DOHH2 (cell line): ENCODE data around the gene SYT1.

Experiments used
- EZH2phosphoT487 ChIP-seq: fragments of 200-600 bp; sonication (generic); IDR thresholded peaks from 2 replicates; pipeline ENCODE4 v1.6.1; 2017; ENCODE audit warnings: borderline replicate concordance, mild to moderate bottlenecking, antibody characterized with exemption, low read length, moderate library complexity, mixed read lengths
- TF ChIP-seq, protein P1 (sequence below): fragments of 200-600 bp; sonication (generic); IDR thresholded peaks from one replicate; pipeline ENCODE4 v1.5.1; 2014; ENCODE audit warnings: antibody characterized with exemption, mild to moderate bottlenecking, low read depth, low read length; ENCODE audit not compliant: poor library complexity, severe bottlenecking

DNA sequence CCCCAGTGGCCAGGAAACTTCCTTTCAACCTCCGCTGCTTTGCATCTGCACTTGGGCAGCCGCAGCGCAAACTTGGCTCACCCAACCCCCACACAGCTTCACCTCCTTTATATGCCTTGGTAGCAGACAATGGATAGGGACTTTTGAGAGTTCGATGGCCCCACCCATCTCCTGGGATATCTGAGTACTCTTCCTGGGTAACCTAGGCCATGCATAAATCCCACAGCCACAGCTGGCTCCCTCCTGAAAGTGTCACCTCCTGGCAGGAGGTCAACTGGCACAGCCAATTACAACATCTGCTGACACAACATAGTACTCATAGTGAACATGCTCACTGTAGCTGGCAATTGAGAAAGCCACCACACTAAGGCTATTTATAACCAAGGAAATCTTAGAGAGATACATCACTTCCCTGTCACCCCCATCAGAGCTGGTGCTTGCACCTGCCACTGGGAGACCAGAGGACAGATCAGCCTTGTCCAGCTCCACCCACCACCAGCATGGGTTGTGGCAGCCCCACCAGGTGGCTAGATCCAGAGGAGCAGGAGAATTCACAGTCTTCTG lies 410.0 kb downstream of the SYT1 start:
- no peak for TF ChIP-seq EZH2phosphoT487
- TF ChIP-seq, protein P1, sequence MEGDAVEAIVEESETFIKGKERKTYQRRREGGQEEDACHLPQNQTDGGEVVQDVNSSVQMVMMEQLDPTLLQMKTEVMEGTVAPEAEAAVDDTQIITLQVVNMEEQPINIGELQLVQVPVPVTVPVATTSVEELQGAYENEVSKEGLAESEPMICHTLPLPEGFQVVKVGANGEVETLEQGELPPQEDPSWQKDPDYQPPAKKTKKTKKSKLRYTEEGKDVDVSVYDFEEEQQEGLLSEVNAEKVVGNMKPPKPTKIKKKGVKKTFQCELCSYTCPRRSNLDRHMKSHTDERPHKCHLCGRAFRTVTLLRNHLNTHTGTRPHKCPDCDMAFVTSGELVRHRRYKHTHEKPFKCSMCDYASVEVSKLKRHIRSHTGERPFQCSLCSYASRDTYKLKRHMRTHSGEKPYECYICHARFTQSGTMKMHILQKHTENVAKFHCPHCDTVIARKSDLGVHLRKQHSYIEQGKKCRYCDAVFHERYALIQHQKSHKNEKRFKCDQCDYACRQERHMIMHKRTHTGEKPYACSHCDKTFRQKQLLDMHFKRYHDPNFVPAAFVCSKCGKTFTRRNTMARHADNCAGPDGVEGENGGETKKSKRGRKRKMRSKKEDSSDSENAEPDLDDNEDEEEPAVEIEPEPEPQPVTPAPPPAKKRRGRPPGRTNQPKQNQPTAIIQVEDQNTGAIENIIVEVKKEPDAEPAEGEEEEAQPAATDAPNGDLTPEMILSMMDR, result no peak
